OCI-LY1 (cell line): ENCODE results near the gene KRT80.

Source experiments
- EZH2 ChIP-seq: fragments of 200-600 bp; sonication (generic), shearing (Covaris generic); IDR thresholded peaks from 2 replicates; pipeline ENCODE4 v1.8.0; 2017; ENCODE audit warnings: borderline replicate concordance, mixed run types, mild to moderate bottlenecking, antibody characterized with exemption, low read length, moderate library complexity, mixed read lengths
- TF ChIP-seq, protein P1 (sequence below): fragments of 200-600 bp; sonication (generic), shearing (Covaris generic); IDR thresholded peaks from 2 replicates; pipeline ENCODE4 v1.5.1; 2017; ENCODE audit warnings: mild to moderate bottlenecking, antibody characterized with exemption, low read length, moderate library complexity, mixed read lengths

- no peak for TF ChIP-seq EZH2
- TF ChIP-seq, protein P1, sequence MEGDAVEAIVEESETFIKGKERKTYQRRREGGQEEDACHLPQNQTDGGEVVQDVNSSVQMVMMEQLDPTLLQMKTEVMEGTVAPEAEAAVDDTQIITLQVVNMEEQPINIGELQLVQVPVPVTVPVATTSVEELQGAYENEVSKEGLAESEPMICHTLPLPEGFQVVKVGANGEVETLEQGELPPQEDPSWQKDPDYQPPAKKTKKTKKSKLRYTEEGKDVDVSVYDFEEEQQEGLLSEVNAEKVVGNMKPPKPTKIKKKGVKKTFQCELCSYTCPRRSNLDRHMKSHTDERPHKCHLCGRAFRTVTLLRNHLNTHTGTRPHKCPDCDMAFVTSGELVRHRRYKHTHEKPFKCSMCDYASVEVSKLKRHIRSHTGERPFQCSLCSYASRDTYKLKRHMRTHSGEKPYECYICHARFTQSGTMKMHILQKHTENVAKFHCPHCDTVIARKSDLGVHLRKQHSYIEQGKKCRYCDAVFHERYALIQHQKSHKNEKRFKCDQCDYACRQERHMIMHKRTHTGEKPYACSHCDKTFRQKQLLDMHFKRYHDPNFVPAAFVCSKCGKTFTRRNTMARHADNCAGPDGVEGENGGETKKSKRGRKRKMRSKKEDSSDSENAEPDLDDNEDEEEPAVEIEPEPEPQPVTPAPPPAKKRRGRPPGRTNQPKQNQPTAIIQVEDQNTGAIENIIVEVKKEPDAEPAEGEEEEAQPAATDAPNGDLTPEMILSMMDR: no peak
These were observed 35.9 kb upstream of the KRT80 start for GRCh38 chr12:52227606-52228166.
